ENCODE measurements around the gene IL1RL2.

DNA sequence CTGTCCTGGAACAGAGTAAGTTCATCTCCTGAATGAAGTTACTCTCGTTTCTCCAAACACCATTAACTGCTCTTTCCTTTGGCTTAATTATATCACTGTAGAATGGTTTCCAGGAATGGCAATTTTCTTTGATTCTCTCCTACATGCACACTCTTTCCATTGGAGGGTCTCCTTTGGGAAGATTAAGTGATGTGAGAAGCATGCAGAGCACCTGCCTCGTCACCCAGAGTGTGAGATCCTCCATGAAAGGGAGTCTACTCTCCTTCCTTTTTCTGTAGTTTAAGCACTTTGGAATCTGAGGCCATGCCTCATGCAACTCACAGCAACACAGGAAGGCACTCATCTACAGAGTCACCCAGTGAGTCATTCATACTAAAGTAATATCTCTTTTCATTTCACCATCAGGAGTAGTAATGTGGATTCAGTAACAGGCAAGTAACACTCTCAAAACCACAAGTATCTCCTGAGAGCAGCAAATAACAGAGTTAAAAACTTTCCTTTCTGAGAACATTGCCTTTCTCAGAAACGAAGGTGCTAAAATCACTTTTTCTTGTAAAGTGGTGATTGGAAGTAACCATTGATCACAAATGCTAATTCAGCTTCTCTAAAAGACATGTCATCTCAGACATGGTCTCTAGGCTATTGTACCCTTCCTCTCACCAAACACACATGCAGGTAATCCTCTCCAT is 71.7 kb downstream of the IL1RL2 start:
- no peak for TF ChIP-seq EZH2 (IDR thresholded peaks at IDR 0.05; ENCODE audit: insufficient read depth, poor library complexity, severe bottlenecking)
- no peak for TF ChIP-seq EZH2phosphoT487 (IDR thresholded peaks at IDR 0.05; ENCODE audit: insufficient read depth, low read depth)

Measured in GM23248 (cell line).